ENCODE measurements around the gene LYPD1. TPM values are rescaled to one million over a fixed set of nuclear protein-coding genes. Genes with fewer than 3 reads are reported as not detected.

The LYPD1 gene
- polyA plus RNA-seq, 1 of the 3 experiments (the other 2 are of a cell fraction): 5.4 TPM

- Histone ChIP-seq H3F3A (replicated peaks; ENCODE audit: insufficient read depth) (no peaks in the 10 kb centered on the region), H4K20me1 (ENCODE audit: insufficient read depth) (no peaks in the 10 kb centered on the region), H3K36me3 (replicated peaks in 1 of 2; ENCODE audit: control insufficient read depth in 1 of 2, insufficient read depth in 2 of 2, low read length in 1 of 2) (no peaks in the 10 kb centered on the region), H3K4me1 (ENCODE audit: control insufficient read depth in 1 of 2, insufficient read depth in 2 of 2, low read depth in 1 of 2, low read length in 1 of 2) (no peaks in the 10 kb centered on the region; a peak in 1 of 4 replicates), H3K9ac (no peak overlapping the region), H3K9me3 (no peaks in the 10 kb centered on the region), H3K79me2 (ENCODE audit: insufficient read depth) (no peaks in the 10 kb centered on the region), H3K9me2 (no peaks in the 10 kb centered on the region), H3K27ac (ENCODE audit: low read depth in 2 of 2, low read length in 1 of 2) (no peak overlapping the region), H3K4me3 (ENCODE audit: low read depth in 2 of 2, low read length in 1 of 2) (no peak overlapping the region), H3K27me3 (ENCODE audit: insufficient read depth) (no peaks in the 10 kb centered on the region), H2AFZ (ENCODE audit: low read depth) (no peak overlapping the region), H3K4me2 (no peak overlapping the region)
- no peak for DNase-seq
- 76% methylated on average over 8 of the region's 8 CpGs for WGBS (ENCODE audit: low lambda C conversion rate)
- TF ChIP-seq SIN3A (IDR thresholded peaks at IDR 0.05; ENCODE audit: borderline replicate concordance, low read depth, low read length) (no peak), NRF1 (IDR thresholded peaks at IDR 0.05; ENCODE audit: low read depth, low read length) (no peak), REST (IDR thresholded peaks at IDR 0.05; ENCODE audit: low read depth, low read length) (no peak), TAF1 (IDR thresholded peaks at IDR 0.05; ENCODE audit: borderline replicate concordance, low read depth, low read length) (no peak), MEF2A (IDR thresholded peaks at IDR 0.05; ENCODE audit: borderline replicate concordance, low read depth) (no peak), CTCF (IDR thresholded peaks at IDR 0.05) (no peak), TCF12 (IDR thresholded peaks at IDR 0.05) (no peak), USF1 (IDR thresholded peaks at IDR 0.05; ENCODE audit: borderline replicate concordance, low read depth) (no peak), NFIC (IDR thresholded peaks at IDR 0.05; ENCODE audit: borderline replicate concordance) (no peak), USF2 (IDR thresholded peaks at IDR 0.05; ENCODE audit: borderline replicate concordance, low read depth, low read length) (no peak), RCOR1 (IDR thresholded peaks at IDR 0.05; ENCODE audit: low read length) (no peak), RAD21 (IDR thresholded peaks at IDR 0.05; ENCODE audit: low read length) (no peak), GATA2 (CRISPR knock-in tag; IDR thresholded peaks at IDR 0.05) (no peak), EP300 (IDR thresholded peaks at IDR 0.05; ENCODE audit: borderline replicate concordance in 1 of 2, low read depth in 1 of 2, low read length in 1 of 2) (no peak), IRF3 (IDR thresholded peaks at IDR 0.05; ENCODE audit: low read depth, low read length) (no peak), ZBTB33 (IDR thresholded peaks at IDR 0.05; ENCODE audit: borderline replicate concordance, low read depth) (no peak), SMC3 (IDR thresholded peaks at IDR 0.05; ENCODE audit: low read depth, low read length) (no peak), YY1 (IDR thresholded peaks at IDR 0.05; ENCODE audit: low read depth) (no peak), MXI1 (IDR thresholded peaks at IDR 0.05; ENCODE audit: low read depth, low read length) (no peak), RFX5 (IDR thresholded peaks at IDR 0.05; ENCODE audit: low read length) (no peak)
- ChIA-PET CTCF (interaction anchor here (0.9 kb wide), 1 partner anchor 18 kb away, joined by 3 read pairs; no protein-coding TSS in a partner anchor), POLR2A (no interaction called here)
Observed at GRCh38 chr2:132609101-132609890, 60.7 kb downstream of the LYPD1 start.
